Measurements from ENCODE around the gene SLC35E4. TPM values are rescaled to one million over a fixed set of nuclear protein-coding genes. Genes with fewer than 3 reads are reported as not detected.

The SLC35E4 gene
- total RNA-seq, 4 donors from 2014 or later = 14.6 to 22.2 (median 18.6) TPM

GRCh38 chr22:30667494-30668385 lies 32.2 kb downstream of the SLC35E4 start, which contains the start of gene DUSP18:
Gene DUSP18 (minus strand): TSS chr22:30667875. CDS start chr22:30664003, 3,872 bp downstream.
- H3K4me3 ChIP-seq (ENCODE audit: low read depth, poor library complexity, severe bottlenecking) = peak within 1 kb of the TSS; percentile 57
- peak; percentile 91 to 99 for DNase-seq (ENCODE audit: low spot score in 2 of 2)
- 0 to 1% methylated on average over 42 to 68 of the region's 77 CpGs for WGBS, 2 donors
- intact Hi-C loops (cut with DNase I; ENCODE audit: low total_unique reads) = no loop called here
- TF ChIP-seq CTCF (IDR thresholded peaks at IDR 0.05) (no peak), POLR2A (IDR thresholded peaks at IDR 0.05) (no peak)

- WGBS, 2 donors = 38 to 46% methylated on average over 10 of the region's 10 CpGs
- DNase-seq (ENCODE audit: low spot score in 2 of 2) = no peak
- TF ChIP-seq POLR2A (IDR thresholded peaks at IDR 0.05) = no peak
- TF ChIP-seq CTCF (IDR thresholded peaks at IDR 0.05) = no peak
- peak overlapping the region; percentile 57 for H3K4me3 ChIP-seq (ENCODE audit: low read depth, poor library complexity, severe bottlenecking)
- intact Hi-C loops (cut with DNase I; ENCODE audit: low total_unique reads) = no loop called here
These were observed 32.8 kb downstream of the SLC35E4 start for GRCh38 chr22:30668386-30668710.

GRCh38 chr22:30671071-30671470 lies 35.5 kb downstream of the SLC35E4 start:
- TF ChIP-seq POLR2A (IDR thresholded peaks at IDR 0.05) (no peak), CTCF (IDR thresholded peaks at IDR 0.05) (no peak)
- no peak for DNase-seq (ENCODE audit: low spot score in 2 of 2)
- intact Hi-C loops (cut with DNase I; ENCODE audit: low total_unique reads) = no loop called here
- no peak overlapping the region for H3K4me3 ChIP-seq (ENCODE audit: low read depth, poor library complexity, severe bottlenecking)
- 81 to 83% methylated on average over 3 of the region's 3 CpGs for WGBS, 2 donors

- 91 to 92% methylated on average over 4 of the region's 4 CpGs for WGBS, 2 donors
- H3K4me3 ChIP-seq (ENCODE audit: low read depth, poor library complexity, severe bottlenecking) = no peak overlapping the region
- intact Hi-C loops (cut with DNase I; ENCODE audit: low total_unique reads) = no loop called here
- no peak for DNase-seq (ENCODE audit: low spot score in 2 of 2)
- TF ChIP-seq CTCF (IDR thresholded peaks at IDR 0.05) (no peak), POLR2A (IDR thresholded peaks at IDR 0.05) (no peak)
These were observed 37.6 kb downstream of the SLC35E4 start for GRCh38 chr22:30673136-30673535.

GRCh38 chr22:30674482-30674881 lies 38.9 kb downstream of the SLC35E4 start:
- intact Hi-C loops (cut with DNase I; ENCODE audit: low total_unique reads) = no loop called here
- TF ChIP-seq CTCF (IDR thresholded peaks at IDR 0.05) (no peak), POLR2A (IDR thresholded peaks at IDR 0.05) (no peak)
- H3K4me3 ChIP-seq (ENCODE audit: low read depth, poor library complexity, severe bottlenecking) = no peak overlapping the region
- DNase-seq (ENCODE audit: low spot score in 2 of 2) = no peak
- 88 to 94% methylated on average over 6 of the region's 6 CpGs for WGBS, 2 donors
